Thymus (tissue), 11 donors: ENCODE data around the gene EEFSEC. TPM values are rescaled to one million over a fixed set of nuclear protein-coding genes. Genes with fewer than 3 reads are reported as not detected.

Experiments
- DNase-seq, 9 donors: peaks; one replicate each; pipeline ENCODE4 v3.0.0-alpha.2; 2013; ENCODE audit warnings: low spot score in 9 of 9, low read depth in 6 of 9, missing footprints in 1 of 9
- H3K27ac ChIP-seq, 2 donors: one replicate each; pipeline ENCODE4 v1.5.1; 2013; ENCODE audit warnings: control low read depth in 1 of 2, low read depth in 1 of 2, low read length in 1 of 2, mild to moderate bottlenecking in 1 of 2, moderate library complexity in 1 of 2
- H3K27me3 ChIP-seq, 2 donors: one replicate each; pipeline ENCODE4 v1.5.1; 2013; ENCODE audit warnings: low read length in 1 of 2; ENCODE audit not compliant: control insufficient read depth in 2 of 2, insufficient read depth in 1 of 2
- H3K36me3 ChIP-seq, 2 donors: one replicate each; pipeline ENCODE4 v1.5.1; 2013; ENCODE audit warnings: low read length in 1 of 2, mild to moderate bottlenecking in 1 of 2, moderate library complexity in 1 of 2; ENCODE audit not compliant: control insufficient read depth in 2 of 2, insufficient read depth in 2 of 2
- H3K4me1 ChIP-seq, 2 donors: one replicate each; pipeline ENCODE4 v1.5.1; 2013; ENCODE audit warnings: low read length in 2 of 2; ENCODE audit not compliant: control insufficient read depth in 2 of 2, insufficient read depth in 2 of 2
- H3K4me3 ChIP-seq, 2 donors: one replicate each; pipeline ENCODE4 v1.5.1; 2013; ENCODE audit warnings: low read length in 2 of 2, control low read depth in 1 of 2, mild to moderate bottlenecking in 1 of 2
- H3K9me3 ChIP-seq, 2 donors: one replicate each; pipeline ENCODE4 v1.5.1; 2013; ENCODE audit warnings: low read length in 1 of 2, mild to moderate bottlenecking in 1 of 2; ENCODE audit not compliant: control insufficient read depth in 2 of 2, insufficient read depth in 1 of 2
- WGBS: extraction: QIAGEN DNeasy Blood & Tissue Kit; methylation state at CpG from one replicate; pipeline ENCODE4 v1.1.7; 2013; 5-methylcytosine and 5-hydroxymethylcytosine counted together
- polyA plus RNA-seq: library from polyadenylated mRNA; stranded (reverse); fragments of 200-250 nt; gene quantifications from one replicate; pipeline ENCODE4 v1.2.3, GENCODE V29; 2013
- total RNA-seq: library from RNA; stranded (reverse); fragments of 120-200 nt; gene quantifications from one replicate; pipeline ENCODE4 v1.2.4, GENCODE V29; 2013
- donor health status: healthy.

The EEFSEC gene
- total and polyA plus RNA-seq, 2 donors, result 6.5 to 13.1 TPM

GRCh38 chr3:128176276-128176833, 23.1 kb downstream of the EEFSEC start:
- Histone ChIP-seq H3K27me3 (no peaks in the 10 kb centered on the region), H3K36me3 (peaks cover 0 to 5% of the 10 kb centered on the region in 2 donors), H3K27ac (no peak overlapping the region), H3K4me1 (peaks cover 6 to 12% of the 10 kb centered on the region in 2 donors), H3K4me3 (no peak overlapping the region), H3K9me3 (no peaks in the 10 kb centered on the region)
- peak in 1 of 9 donors; percentile 25 for DNase-seq
- 85% methylated on average over 6 of the region's 6 CpGs for WGBS

DNA sequence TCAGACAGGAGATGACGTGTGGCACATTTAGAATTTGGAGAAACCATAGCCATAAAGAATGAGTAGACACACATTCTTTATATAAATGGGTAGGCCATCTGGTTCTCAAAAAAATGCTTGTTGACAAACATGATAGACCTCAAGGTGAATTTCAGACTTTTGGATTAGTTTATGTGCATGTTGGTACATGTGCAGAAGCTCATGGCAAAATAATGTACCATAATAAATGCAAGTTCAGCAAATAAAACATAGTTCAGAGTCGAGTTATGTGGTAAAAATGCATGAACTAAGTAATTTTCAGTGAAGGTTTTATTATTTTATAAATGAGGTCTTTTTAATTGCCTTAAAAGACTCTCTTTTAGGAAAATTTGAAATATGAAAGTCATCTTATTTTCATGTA, 24.6 kb downstream of the EEFSEC start:
- no peaks in the 10 kb centered on the region for H3K27me3 ChIP-seq
- DNase-seq, result no peak
- no peak overlapping the region for H3K4me3 ChIP-seq
- no peaks in the 10 kb centered on the region for H3K9me3 ChIP-seq
- no peak overlapping the region for H3K27ac ChIP-seq
- peaks cover 10 to 12% of the 10 kb centered on the region in 2 donors for H3K4me1 ChIP-seq
- 94% methylated on average over 2 of the region's 2 CpGs for WGBS
- peaks cover 0 to 5% of the 10 kb centered on the region in 2 donors for H3K36me3 ChIP-seq

DNA sequence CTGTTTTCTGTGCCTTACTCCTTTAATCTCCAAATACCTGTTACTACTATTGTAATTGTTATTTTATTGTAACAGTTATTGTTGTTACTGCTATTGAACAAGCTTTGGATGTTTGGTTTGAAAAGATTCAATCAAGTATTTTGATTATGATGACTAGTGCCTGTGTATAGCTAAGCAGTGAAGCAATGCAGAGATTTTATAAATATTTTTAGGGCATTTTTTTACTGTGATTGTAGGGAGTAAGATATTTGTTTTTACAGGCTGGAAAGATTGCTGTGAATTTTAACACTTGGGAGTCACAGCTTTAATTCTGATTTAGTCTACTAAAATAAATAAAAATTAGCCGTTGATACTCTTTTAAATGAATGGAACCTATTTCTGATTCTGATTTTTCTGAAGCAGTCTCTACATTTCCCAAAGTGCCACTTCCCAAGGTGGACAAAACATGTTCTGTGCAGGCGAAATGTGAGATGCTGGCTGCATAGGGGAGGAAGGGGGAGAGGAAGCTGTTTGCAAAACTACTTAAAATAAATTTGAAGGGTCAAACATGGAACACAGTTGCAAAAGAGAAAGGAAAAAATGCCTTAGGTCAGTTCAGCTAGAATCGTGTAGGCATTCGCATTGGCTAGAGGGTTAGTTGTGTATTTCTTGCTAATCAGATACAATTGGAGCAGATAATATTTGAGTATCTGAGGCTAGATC, 25.7 kb downstream of the EEFSEC start:
- no peak overlapping the region for H3K4me3 ChIP-seq
- no peaks in the 10 kb centered on the region for H3K9me3 ChIP-seq
- H3K27ac ChIP-seq, result no peak overlapping the region
- peaks cover 0 to 5% of the 10 kb centered on the region in 2 donors for H3K36me3 ChIP-seq
- 72% methylated on average over 4 of the region's 4 CpGs for WGBS
- H3K4me1 ChIP-seq, result peaks cover 10 to 12% of the 10 kb centered on the region in 2 donors
- H3K27me3 ChIP-seq, result no peaks in the 10 kb centered on the region
- DNase-seq, result no peak

- Histone ChIP-seq H3K9me3 (no peaks in the 10 kb centered on the region), H3K4me1 (peaks cover 10 to 12% of the 10 kb centered on the region in 2 donors), H3K27me3 (no peaks in the 10 kb centered on the region), H3K36me3 (peaks cover 0 to 5% of the 10 kb centered on the region in 2 donors), H3K4me3 (no peak overlapping the region), H3K27ac (no peak overlapping the region)
- DNase-seq, result no peak
- WGBS, result 91% methylated on average over 7 of the region's 7 CpGs
Observed at GRCh38 chr3:128179484-128179819, 26.2 kb downstream of the EEFSEC start.

- H3K4me1 ChIP-seq, result peaks cover 4 to 6% of the 10 kb centered on the region in 2 donors
- peaks cover 0 to 5% of the 10 kb centered on the region in 2 donors for H3K36me3 ChIP-seq
- H3K9me3 ChIP-seq, result no peaks in the 10 kb centered on the region
- no peak for DNase-seq
- H3K4me3 ChIP-seq, result no peak overlapping the region
- H3K27me3 ChIP-seq, result no peaks in the 10 kb centered on the region
- 93% methylated on average over 2 of the region's 2 CpGs for WGBS
- H3K27ac ChIP-seq, result no peak overlapping the region
Observed at GRCh38 chr3:128180436-128180835, 27.2 kb downstream of the EEFSEC start.

GRCh38 chr3:128180913-128181312, 27.6 kb downstream of the EEFSEC start:
- no peaks in the 10 kb centered on the region for H3K9me3 ChIP-seq
- no peak overlapping the region for H3K4me3 ChIP-seq
- H3K27ac ChIP-seq, result no peak overlapping the region
- WGBS, result 97% methylated on average over 3 of the region's 3 CpGs
- peaks cover 0 to 5% of the 10 kb centered on the region in 2 donors for H3K36me3 ChIP-seq
- DNase-seq, result no peak
- H3K27me3 ChIP-seq, result no peaks in the 10 kb centered on the region
- peaks cover 2 to 4% of the 10 kb centered on the region in 2 donors for H3K4me1 ChIP-seq

GRCh38 chr3:128182656-128183055, 29.4 kb downstream of the EEFSEC start:
- H3K4me1 ChIP-seq, result peaks cover 13 to 14% of the 10 kb centered on the region in 2 donors
- no peaks in the 10 kb centered on the region for H3K27me3 ChIP-seq
- H3K9me3 ChIP-seq, result no peaks in the 10 kb centered on the region
- 44% methylated on average over 6 of the region's 6 CpGs for WGBS
- H3K27ac ChIP-seq, result no peak overlapping the region
- DNase-seq, result no peak
- H3K4me3 ChIP-seq, result no peak overlapping the region
- H3K36me3 ChIP-seq, result peaks cover 0 to 5% of the 10 kb centered on the region in 2 donors

GRCh38 chr3:128185630-128186447, 32.6 kb downstream of the EEFSEC start:
- H3K27ac ChIP-seq, result no peak overlapping the region
- WGBS, result 96% methylated on average over 3 of the region's 3 CpGs
- no peak overlapping the region for H3K4me3 ChIP-seq
- H3K27me3 ChIP-seq, result no peaks in the 10 kb centered on the region
- H3K4me1 ChIP-seq, result peaks cover 22 to 29% of the 10 kb centered on the region in 2 donors
- H3K36me3 ChIP-seq, result peaks cover 0 to 2% of the 10 kb centered on the region in 2 donors
- no peak for DNase-seq
- H3K9me3 ChIP-seq, result no peaks in the 10 kb centered on the region

DNA sequence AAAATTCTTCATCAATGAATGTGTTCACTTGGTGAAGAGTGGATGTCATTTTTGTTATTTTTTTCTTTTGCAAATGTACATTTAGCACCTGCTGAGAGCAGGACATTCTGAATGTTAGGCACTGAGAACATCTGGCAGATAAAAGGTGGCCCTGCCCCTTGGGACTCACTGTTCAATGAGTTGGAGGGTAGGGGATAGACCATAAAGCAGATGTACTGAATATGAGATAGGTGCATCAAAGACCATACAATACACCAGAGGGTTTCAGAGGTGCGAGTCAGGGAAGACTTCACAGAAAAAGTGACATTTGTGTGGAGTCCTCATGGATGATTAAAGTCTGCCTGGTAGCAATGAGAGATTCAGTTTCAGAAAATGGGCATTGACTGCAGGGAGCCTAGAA, 34.2 kb downstream of the EEFSEC start:
- Histone ChIP-seq H3K9me3 (no peaks in the 10 kb centered on the region), H3K4me1 (peaks cover 22 to 27% of the 10 kb centered on the region in 2 donors), H3K27me3 (no peaks in the 10 kb centered on the region), H3K4me3 (no peak overlapping the region), H3K36me3 (no peaks in the 10 kb centered on the region), H3K27ac (peak overlapping the region in 1 of 2 donors; percentile 6)
- DNase-seq, result peak; percentile 11 to 72 (median 33)
- WGBS, result 9% methylated on average over 1 of the region's 1 CpG
